Measurements from ENCODE around the gene MORN3. TPM values are rescaled to one million over a fixed set of nuclear protein-coding genes. Genes with fewer than 3 reads are reported as not detected.

MORN3 gene
- total and polyA plus RNA-seq, 9 of the 15 experiments (the other 6 are each of a cell fraction or from before 2014, with no cell fraction given), result 0.09 to 0.27 (median 0.20) TPM

GRCh38 chr12:121626853-121627640, 42.4 kb downstream of the MORN3 start (continued):
- TF ChIP-seq MGA (IDR thresholded peaks at IDR 0.05) (peak; percentile 33; the same call in 1 of the 2 replicates), NR2C1 (IDR thresholded peaks at IDR 0.05) (no peak), NR2C1 (tag; IDR thresholded peaks at IDR 0.05) (no peak), C11orf30 (IDR thresholded peaks at IDR 0.05; ENCODE audit: low read depth) (no peak), SETDB1 (IDR thresholded peaks at IDR 0.05; ENCODE audit: low read length) (no peak), HDAC8 (tag; IDR thresholded peaks at IDR 0.05) (no peak), POLR2A (conservative IDR thresholded peaks at IDR 0.05) (peak; percentile 60), HNRNPLL (IDR thresholded peaks at IDR 0.05; ENCODE audit: low read depth, low read length, poor library complexity, severe bottlenecking) (no peak), GABPB1 (CRISPR knock-in tag; IDR thresholded peaks at IDR 0.05) (no peak), USF1 (CRISPR knock-in tag; IDR thresholded peaks at IDR 0.05) (no peak), ZNF274 (IDR thresholded peaks at IDR 0.05; ENCODE audit: borderline replicate concordance, low read depth, low read length) (no peak), SAP30 (IDR thresholded peaks at IDR 0.05; ENCODE audit: borderline replicate concordance, insufficient read depth, low read depth, low read length, poor library complexity, severe bottlenecking) (peak; percentile 65), SMC3 (conservative IDR thresholded peaks at IDR 0.05; ENCODE audit: insufficient read depth, low read depth, low read length) (0 out of 2 replicates have a peak, but pooled peaks have one; percentile 15), ZNF41 (CRISPR knock-in tag; conservative IDR thresholded peaks at IDR 0.05) (no peak), ATF2 (CRISPR knock-in tag; IDR thresholded peaks at IDR 0.05) (no peak)
